ENCODE results near the gene ANXA2.

Gene ANXA2

GRCh38 chr15:60328852-60329443, 68.8 kb downstream of the ANXA2 start:
- TF ChIP-seq GATA3 (IDR thresholded peaks at IDR 0.05; ENCODE audit: low read depth, low read length) (no peak), GATA2 (IDR thresholded peaks at IDR 0.05; ENCODE audit: low read depth, low read length) (no peak)

- no peak for TF ChIP-seq GATA2 (IDR thresholded peaks at IDR 0.05; ENCODE audit: low read depth, low read length)
- TF ChIP-seq GATA3 (IDR thresholded peaks at IDR 0.05; ENCODE audit: low read depth, low read length) = no peak
Observed at GRCh38 chr15:60326824-60327654, 70.7 kb downstream of the ANXA2 start.

GRCh38 chr15:60326343-60326742, 71.4 kb downstream of the ANXA2 start:
- TF ChIP-seq GATA3 (IDR thresholded peaks at IDR 0.05; ENCODE audit: low read depth, low read length) (no peak), GATA2 (IDR thresholded peaks at IDR 0.05; ENCODE audit: low read depth, low read length) (no peak)

DNA sequence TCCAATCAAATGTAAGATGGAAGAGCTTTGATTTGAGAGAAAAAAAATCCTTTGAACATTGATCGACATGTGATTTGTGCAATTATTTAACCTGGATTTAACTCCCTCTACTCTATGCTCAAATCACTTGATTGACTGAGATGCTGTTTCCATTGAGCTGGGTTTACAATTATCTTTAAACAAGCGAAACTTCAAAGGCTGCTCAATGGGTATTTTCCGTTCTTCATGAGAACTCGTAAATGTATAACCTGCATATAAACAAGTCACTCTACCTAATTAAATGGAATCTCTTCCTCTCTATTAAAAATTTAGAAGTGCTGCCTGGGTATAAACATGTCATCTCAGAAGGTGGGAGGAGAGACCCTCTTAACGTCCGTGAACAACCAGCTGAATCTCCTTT, 71.9 kb downstream of the ANXA2 start:
- TF ChIP-seq GATA3 (IDR thresholded peaks at IDR 0.05; ENCODE audit: low read depth, low read length) (no peak), GATA2 (IDR thresholded peaks at IDR 0.05; ENCODE audit: low read depth, low read length) (no peak)

GRCh38 chr15:60324706-60325438, 72.9 kb downstream of the ANXA2 start:
- TF ChIP-seq GATA2 (IDR thresholded peaks at IDR 0.05; ENCODE audit: low read depth, low read length) = no peak
- no peak for TF ChIP-seq GATA3 (IDR thresholded peaks at IDR 0.05; ENCODE audit: low read depth, low read length)

- TF ChIP-seq GATA3 (IDR thresholded peaks at IDR 0.05; ENCODE audit: low read depth, low read length) (no peak), GATA2 (IDR thresholded peaks at IDR 0.05; ENCODE audit: low read depth, low read length) (no peak)
Observed at GRCh38 chr15:60323322-60323721, 74.5 kb downstream of the ANXA2 start.

DNA sequence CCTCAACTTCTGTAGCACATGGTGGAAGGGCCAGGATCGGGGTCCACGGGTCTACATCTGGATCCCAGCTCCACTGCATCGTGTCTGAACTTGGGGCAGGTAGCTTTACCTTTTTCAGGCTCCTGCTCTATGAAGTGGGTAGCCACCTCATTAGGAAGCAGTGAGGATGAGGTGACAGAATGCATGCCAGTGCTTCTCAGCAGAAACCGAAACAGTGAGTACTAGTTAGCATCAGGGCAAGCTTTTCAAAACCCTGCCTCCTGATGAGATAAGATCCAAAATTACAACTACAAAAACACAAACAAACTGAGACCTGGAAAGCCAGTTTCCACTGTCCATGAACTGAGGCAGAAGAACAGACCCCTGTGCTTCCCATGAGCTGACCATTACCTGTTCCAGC, 77.4 kb downstream of the ANXA2 start:
- TF ChIP-seq GATA3 (IDR thresholded peaks at IDR 0.05; ENCODE audit: low read depth, low read length) (no peak), GATA2 (IDR thresholded peaks at IDR 0.05; ENCODE audit: low read depth, low read length) (no peak)

- TF ChIP-seq GATA3 (IDR thresholded peaks at IDR 0.05; ENCODE audit: low read depth, low read length) (no peak), GATA2 (IDR thresholded peaks at IDR 0.05; ENCODE audit: low read depth, low read length) (no peak)
Observed at GRCh38 chr15:60318216-60318867, 79.4 kb downstream of the ANXA2 start.

DNA sequence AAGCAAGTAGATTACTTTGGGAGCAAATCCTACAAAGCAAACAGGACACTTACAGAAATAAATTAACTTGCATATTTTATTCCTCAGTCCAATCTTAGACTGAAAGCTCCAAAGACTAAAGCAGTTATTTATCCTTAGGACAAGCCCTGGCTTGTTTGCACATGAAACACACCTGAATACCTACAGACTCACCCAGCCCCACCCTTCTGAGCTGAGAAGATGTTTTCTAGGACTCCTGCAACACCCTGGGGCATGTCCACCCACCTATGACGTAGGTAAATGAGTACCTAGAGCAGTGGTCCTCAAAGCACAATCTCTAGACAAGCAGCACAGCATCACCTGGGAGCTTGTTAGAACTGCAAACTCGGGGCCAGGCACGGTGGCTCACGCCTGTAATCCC, 80.8 kb downstream of the ANXA2 start:
- TF ChIP-seq GATA2 (IDR thresholded peaks at IDR 0.05; ENCODE audit: low read depth, low read length) (no peak), GATA3 (IDR thresholded peaks at IDR 0.05; ENCODE audit: low read depth, low read length) (no peak)

DNA sequence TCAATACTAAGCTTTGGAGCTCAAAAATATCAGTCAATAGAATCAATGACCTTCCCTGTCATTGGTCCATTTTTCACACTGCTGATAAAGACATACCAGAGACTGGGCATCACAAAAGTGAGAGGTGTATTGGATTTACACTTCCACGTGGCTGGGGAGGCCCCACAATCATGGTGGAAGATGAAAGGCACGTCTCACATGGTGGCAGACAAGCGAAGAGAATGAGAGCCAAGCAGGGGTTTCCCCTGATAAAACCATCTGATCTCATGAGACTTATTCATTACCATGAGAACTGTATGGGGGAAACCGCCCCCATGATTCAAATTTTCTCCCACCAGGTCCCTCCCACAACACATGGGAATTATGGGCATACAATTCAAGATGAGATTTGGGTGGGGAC, 81.9 kb downstream of the ANXA2 start:
- TF ChIP-seq GATA2 (IDR thresholded peaks at IDR 0.05; ENCODE audit: low read depth, low read length) (no peak), GATA3 (IDR thresholded peaks at IDR 0.05; ENCODE audit: low read depth, low read length) (no peak)

DNA sequence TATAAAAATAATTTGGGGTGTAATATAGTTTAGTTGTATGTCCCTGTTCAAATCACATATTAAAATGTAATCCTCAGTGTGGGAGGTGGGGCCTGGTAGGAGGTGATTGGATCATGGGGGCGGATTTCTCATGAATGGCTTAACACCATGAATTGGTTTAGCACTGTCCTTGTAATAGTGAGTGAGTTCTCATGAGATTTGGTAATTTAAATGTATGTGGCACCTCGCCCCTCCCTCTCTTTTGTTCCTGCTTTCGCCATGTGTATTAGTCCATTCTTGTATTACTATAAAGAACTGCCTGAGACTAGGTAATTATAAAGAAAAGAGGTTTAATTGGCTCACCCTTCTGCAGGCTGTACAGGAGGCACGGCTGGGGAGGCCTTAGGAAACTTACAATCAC, 83.9 kb downstream of the ANXA2 start:
- TF ChIP-seq GATA3 (IDR thresholded peaks at IDR 0.05; ENCODE audit: low read depth, low read length) (no peak), GATA2 (IDR thresholded peaks at IDR 0.05; ENCODE audit: low read depth, low read length) (no peak)

- TF ChIP-seq GATA3 (IDR thresholded peaks at IDR 0.05; ENCODE audit: low read depth, low read length) = no peak
- TF ChIP-seq GATA2 (IDR thresholded peaks at IDR 0.05; ENCODE audit: low read depth, low read length) = no peak
Observed at GRCh38 chr15:60307034-60307433, 90.8 kb downstream of the ANXA2 start.

DNA sequence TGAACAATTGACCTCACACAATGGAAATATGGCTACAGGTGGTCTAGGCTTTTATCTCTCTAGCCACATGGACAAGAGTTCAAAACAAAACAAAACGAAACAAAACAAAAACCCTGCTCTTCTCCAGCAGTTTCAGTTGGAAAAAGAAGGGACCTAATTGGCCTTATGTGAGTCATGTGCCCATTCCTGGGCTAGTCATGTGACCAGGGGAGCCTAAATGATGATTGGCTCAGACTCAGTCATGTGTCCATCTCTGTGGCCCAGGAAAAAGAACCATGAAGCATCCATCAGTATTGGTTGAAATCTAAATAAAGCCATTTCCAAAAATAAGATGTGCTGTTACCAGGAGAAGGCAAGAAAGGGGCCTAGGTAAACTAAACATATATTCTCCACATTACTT, 96.8 kb downstream of the ANXA2 start:
- TF ChIP-seq GATA3 (IDR thresholded peaks at IDR 0.05; ENCODE audit: low read depth, low read length) (no peak), GATA2 (IDR thresholded peaks at IDR 0.05; ENCODE audit: low read depth, low read length) (no peak)

DNA sequence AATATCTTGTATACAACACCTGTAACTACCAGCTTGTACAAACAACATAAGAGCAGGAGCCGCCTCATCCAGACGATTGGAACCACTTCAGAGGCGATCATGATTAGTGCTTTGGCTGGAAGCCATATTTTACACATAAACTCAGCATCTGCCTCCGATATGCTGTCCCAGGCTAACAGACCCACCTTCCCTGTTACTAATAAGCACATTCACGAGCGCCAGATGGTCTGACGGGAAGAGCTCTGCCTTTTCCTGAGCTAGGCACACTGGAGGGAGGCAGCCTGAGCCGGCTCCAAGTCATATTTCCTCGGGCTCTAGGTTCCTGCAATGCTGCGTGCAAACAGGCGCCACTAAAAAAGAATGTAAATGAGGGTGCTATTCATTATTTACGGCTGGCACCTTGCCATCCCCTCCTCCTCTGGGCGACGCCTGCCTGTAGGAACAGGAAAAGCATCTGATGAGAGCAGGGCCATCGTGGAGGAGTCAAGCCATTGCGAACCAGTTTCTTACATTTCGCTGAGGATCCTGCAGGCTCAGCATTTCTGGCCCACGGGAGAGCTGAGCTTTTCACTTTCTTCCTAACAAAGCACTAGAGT, 98.2 kb downstream of the ANXA2 start:
- no peak for TF ChIP-seq GATA2 (IDR thresholded peaks at IDR 0.05; ENCODE audit: low read depth, low read length)
- no peak for TF ChIP-seq GATA3 (IDR thresholded peaks at IDR 0.05; ENCODE audit: low read depth, low read length)
